ENCODE measurements around the gene COX19. TPM values are rescaled to one million over a fixed set of nuclear protein-coding genes. Genes with fewer than 3 reads are reported as not detected.

COX19 gene
- total RNA-seq, 1 donor, result 10.9 TPM

DNA sequence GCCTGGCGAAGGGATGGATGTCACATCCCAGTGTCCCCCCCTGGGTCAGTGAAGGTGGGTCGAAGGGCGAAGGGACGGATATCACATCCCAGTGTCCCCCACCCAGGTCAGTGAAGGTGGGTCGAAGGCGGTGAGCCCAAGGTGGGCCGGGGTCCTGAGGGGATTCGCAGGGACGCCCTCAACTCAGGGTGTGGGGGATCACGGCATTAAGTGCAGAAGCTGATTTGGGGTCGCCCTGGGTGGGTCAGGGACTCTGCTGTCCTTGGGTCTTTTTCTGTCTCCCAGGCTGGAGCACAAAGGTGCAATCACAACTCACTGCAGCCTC, 42.7 kb downstream of the COX19 start:
- no peak for DNase-seq (ENCODE audit: insufficient read length, low spot score, missing footprints)
- TF ChIP-seq, protein P1, sequence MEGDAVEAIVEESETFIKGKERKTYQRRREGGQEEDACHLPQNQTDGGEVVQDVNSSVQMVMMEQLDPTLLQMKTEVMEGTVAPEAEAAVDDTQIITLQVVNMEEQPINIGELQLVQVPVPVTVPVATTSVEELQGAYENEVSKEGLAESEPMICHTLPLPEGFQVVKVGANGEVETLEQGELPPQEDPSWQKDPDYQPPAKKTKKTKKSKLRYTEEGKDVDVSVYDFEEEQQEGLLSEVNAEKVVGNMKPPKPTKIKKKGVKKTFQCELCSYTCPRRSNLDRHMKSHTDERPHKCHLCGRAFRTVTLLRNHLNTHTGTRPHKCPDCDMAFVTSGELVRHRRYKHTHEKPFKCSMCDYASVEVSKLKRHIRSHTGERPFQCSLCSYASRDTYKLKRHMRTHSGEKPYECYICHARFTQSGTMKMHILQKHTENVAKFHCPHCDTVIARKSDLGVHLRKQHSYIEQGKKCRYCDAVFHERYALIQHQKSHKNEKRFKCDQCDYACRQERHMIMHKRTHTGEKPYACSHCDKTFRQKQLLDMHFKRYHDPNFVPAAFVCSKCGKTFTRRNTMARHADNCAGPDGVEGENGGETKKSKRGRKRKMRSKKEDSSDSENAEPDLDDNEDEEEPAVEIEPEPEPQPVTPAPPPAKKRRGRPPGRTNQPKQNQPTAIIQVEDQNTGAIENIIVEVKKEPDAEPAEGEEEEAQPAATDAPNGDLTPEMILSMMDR (IDR thresholded peaks at IDR 0.05; ENCODE audit: extremely low read depth, low read depth, low read length), result no peak
- Histone ChIP-seq H3K27ac (ENCODE audit: low read depth, low read length) (no peak overlapping the region), H3K36me3 (ENCODE audit: insufficient read depth, low read length) (no peaks in the 10 kb centered on the region), H2AFZ (ENCODE audit: low read length) (no peak overlapping the region), H3K4me3 (ENCODE audit: insufficient read depth, low read length) (no peak overlapping the region), H3K4me1 (ENCODE audit: insufficient read depth, low read length) (peaks cover 4% of the 10 kb centered on the region), H3K27me3 (ENCODE audit: insufficient read depth, low read length) (no peaks in the 10 kb centered on the region), H3K9me3 (ENCODE audit: low read depth, low read length) (no peaks in the 10 kb centered on the region), H4K20me1 (ENCODE audit: insufficient read depth, low read length) (no peaks in the 10 kb centered on the region), H3K79me2 (ENCODE audit: insufficient read depth, low read length) (no peaks in the 10 kb centered on the region), H3K4me2 (ENCODE audit: insufficient read depth, low read length) (no peak overlapping the region)

DNA sequence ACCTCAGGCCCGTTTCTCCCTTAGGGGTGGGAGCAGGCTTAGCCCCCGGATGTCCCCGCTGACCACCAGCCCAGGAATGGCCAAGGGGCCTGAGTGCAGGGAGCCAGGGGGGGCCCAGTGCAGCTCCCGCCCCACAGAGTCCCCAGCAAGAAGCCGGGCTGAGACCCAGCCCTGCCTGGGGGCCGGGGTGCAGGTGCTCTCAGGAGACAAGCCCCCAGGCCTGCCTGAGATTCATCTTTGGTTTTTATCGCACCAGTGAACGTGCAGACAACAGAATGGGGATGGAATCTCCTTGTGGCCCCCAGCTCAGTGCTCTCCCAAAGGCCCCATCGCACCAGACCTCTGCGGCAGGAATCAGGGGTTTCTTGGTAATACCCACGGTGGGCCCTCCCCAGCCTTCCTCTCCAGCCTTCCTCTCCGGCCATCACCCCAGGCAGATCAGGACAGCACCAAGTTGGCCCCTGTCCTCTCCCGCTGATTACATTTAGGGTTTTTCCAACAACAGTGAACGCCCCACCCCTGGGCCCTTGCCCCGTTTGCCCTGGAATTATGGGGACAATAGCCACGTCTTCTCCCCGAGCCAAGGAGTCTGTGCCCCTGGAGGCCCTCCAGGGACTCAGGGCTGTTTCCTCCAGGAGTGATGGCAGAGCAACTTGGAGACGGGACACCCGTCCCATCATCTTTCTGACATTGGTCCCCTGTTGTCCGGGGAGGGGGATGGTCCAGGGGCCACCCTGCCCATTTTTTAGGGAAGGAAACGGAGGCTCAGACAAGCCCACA, 43.3 kb downstream of the COX19 start:
- Histone ChIP-seq H3K79me2 (ENCODE audit: insufficient read depth, low read length) (no peaks in the 10 kb centered on the region), H2AFZ (ENCODE audit: low read length) (no peak overlapping the region), H4K20me1 (ENCODE audit: insufficient read depth, low read length) (no peaks in the 10 kb centered on the region), H3K36me3 (ENCODE audit: insufficient read depth, low read length) (no peaks in the 10 kb centered on the region), H3K9me3 (ENCODE audit: low read depth, low read length) (no peaks in the 10 kb centered on the region), H3K27me3 (ENCODE audit: insufficient read depth, low read length) (no peaks in the 10 kb centered on the region), H3K4me2 (ENCODE audit: insufficient read depth, low read length) (no peak overlapping the region), H3K4me1 (ENCODE audit: insufficient read depth, low read length) (peaks cover 4% of the 10 kb centered on the region), H3K4me3 (ENCODE audit: insufficient read depth, low read length) (no peak overlapping the region), H3K27ac (ENCODE audit: low read depth, low read length) (no peak overlapping the region)
- DNase-seq (ENCODE audit: insufficient read length, low spot score, missing footprints), result no peak
- TF ChIP-seq, protein P1 (IDR thresholded peaks at IDR 0.05; ENCODE audit: extremely low read depth, low read depth, low read length), result no peak

DNA sequence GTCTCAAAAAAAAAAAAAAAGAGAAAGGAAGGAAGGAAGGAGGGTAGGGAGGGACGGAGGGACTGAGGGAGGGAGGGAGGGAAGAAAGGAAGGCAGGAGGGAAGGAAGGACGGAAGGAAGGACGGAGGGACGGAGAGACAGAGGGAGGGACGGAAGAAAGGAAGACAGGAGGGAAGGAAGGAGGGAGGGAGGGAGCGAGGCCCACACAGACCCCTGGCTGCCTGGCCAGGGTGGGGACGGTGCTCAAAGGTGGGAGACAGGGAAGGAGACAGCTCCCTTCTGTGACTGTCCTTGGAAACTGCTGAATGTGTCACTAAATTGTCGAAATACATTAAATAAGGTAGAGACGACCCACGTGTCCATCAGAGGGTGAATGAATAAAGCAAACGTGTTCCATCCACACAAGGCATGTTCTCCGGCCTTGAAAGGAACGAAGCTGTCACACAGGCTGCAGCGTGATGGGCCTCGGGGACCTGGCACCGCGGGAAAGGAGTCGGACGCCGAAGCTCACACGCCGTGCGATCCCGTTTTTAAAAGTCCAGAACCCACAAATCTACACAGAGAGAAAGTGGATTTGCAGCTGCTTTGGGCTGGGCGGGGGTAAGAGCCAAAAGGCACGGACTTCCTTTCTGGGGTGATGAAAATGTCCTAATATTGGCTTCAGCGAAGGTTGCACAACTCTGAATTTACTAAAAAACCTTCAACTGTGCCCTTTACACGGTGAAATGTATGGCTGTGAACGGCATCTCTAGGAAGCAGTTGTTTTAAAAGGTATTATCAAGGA, 44.2 kb downstream of the COX19 start:
- no peak for DNase-seq (ENCODE audit: insufficient read length, low spot score, missing footprints)
- Histone ChIP-seq H3K4me3 (ENCODE audit: insufficient read depth, low read length) (no peak overlapping the region), H3K9me3 (ENCODE audit: low read depth, low read length) (no peaks in the 10 kb centered on the region), H3K36me3 (ENCODE audit: insufficient read depth, low read length) (no peaks in the 10 kb centered on the region), H4K20me1 (ENCODE audit: insufficient read depth, low read length) (no peaks in the 10 kb centered on the region), H3K4me2 (ENCODE audit: insufficient read depth, low read length) (no peak overlapping the region), H3K79me2 (ENCODE audit: insufficient read depth, low read length) (no peaks in the 10 kb centered on the region), H2AFZ (ENCODE audit: low read length) (no peak overlapping the region), H3K27me3 (ENCODE audit: insufficient read depth, low read length) (no peaks in the 10 kb centered on the region), H3K27ac (ENCODE audit: low read depth, low read length) (no peak overlapping the region), H3K4me1 (ENCODE audit: insufficient read depth, low read length) (peaks cover 4% of the 10 kb centered on the region)
- TF ChIP-seq, protein P1 (IDR thresholded peaks at IDR 0.05; ENCODE audit: extremely low read depth, low read depth, low read length), result no peak

DNA sequence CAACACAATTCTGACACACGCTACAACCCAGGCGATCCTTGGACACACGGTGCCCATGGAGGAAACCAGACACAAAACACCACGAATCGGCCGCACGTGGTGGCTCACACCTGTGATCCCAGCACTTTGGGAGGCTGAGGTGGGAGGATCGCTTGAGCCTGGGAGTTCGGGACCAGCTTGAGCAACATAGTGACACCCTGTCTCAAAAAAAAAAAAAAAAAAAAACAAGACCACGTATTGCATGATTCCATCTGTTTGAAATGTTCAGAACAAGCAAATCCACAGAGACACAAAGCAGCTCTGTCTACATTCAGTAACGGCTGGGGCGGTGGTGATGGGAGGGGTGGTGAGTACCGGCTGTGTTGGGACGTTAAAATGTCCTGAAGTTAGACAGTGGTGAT, 46.0 kb downstream of the COX19 start:
- H2AFZ ChIP-seq (ENCODE audit: low read length), result no peak overlapping the region
- peaks cover 8% of the 10 kb centered on the region for H3K4me1 ChIP-seq (ENCODE audit: insufficient read depth, low read length)
- H3K79me2 ChIP-seq (ENCODE audit: insufficient read depth, low read length), result no peaks in the 10 kb centered on the region
- no peak overlapping the region for H3K27ac ChIP-seq (ENCODE audit: low read depth, low read length)
- no peaks in the 10 kb centered on the region for H3K9me3 ChIP-seq (ENCODE audit: low read depth, low read length)
- no peaks in the 10 kb centered on the region for H3K27me3 ChIP-seq (ENCODE audit: insufficient read depth, low read length)
- no peak overlapping the region for H3K4me3 ChIP-seq (ENCODE audit: insufficient read depth, low read length)
- no peak overlapping the region for H3K4me2 ChIP-seq (ENCODE audit: insufficient read depth, low read length)
- no peak for DNase-seq (ENCODE audit: insufficient read length, low spot score, missing footprints)
- no peaks in the 10 kb centered on the region for H4K20me1 ChIP-seq (ENCODE audit: insufficient read depth, low read length)
- TF ChIP-seq, protein P1 (IDR thresholded peaks at IDR 0.05; ENCODE audit: extremely low read depth, low read depth, low read length), result no peak
- no peaks in the 10 kb centered on the region for H3K36me3 ChIP-seq (ENCODE audit: insufficient read depth, low read length)

Data from osteoblast (primary cell).